ENCODE data around the gene TOMM20L. TPM values are rescaled to one million over a fixed set of nuclear protein-coding genes. Genes with fewer than 3 reads are reported as not detected.

TOMM20L gene
- total and polyA plus RNA-seq, 8 donors: 0.25 to 0.51 (median 0.38) TPM; not detected in 5

- peak; percentile 80 to 83 (median 82) for ATAC-seq
- DNase-seq: peak; percentile 51 to 77 (median 68)
- WGBS, 2 donors: 1% methylated on average over 35 of the region's 35 CpGs
- Histone ChIP-seq H3K4me3 (peak overlapping the region; percentile 75 to 94 (median 80)), H3K9me3 (no peaks in the 10 kb centered on the region), H3K36me3 (peaks cover 0 to 3% (median 3%) of the 10 kb centered on the region in 3 donors), H3K27ac (peak overlapping the region; percentile 67 to 92 (median 86)), H3K4me1 (peaks cover 6 to 20% (median 13%) of the 10 kb centered on the region in 3 donors), H3K27me3 (no peaks in the 10 kb centered on the region)
- TF ChIP-seq CTCF (IDR thresholded peaks at IDR 0.05): no peak
- FAIRE-seq: no peak
- intact Hi-C loops (cut with DNase I): no loop called here
These were observed 31.0 kb downstream of the TOMM20L start for GRCh38 chr14:58426670-58427280.

- FAIRE-seq (peak; percentile 60), ATAC-seq (peak; percentile 97 to 98 (median 98)), DNase-seq (peak; percentile 94 to 99 (median 96))
- H3K36me3 ChIP-seq: peaks cover 0 to 3% (median 0%) of the 10 kb centered on the region in 3 donors
- peak within 1 kb of the TSS; percentile 67 to 92 (median 86) for H3K27ac ChIP-seq
- 0% methylated on average over 33 of the region's 33 CpGs for WGBS, 2 donors
- TF ChIP-seq CTCF (IDR thresholded peaks at IDR 0.05): no peak
- peak within 1 kb of the TSS; percentile 75 to 94 (median 80) for H3K4me3 ChIP-seq
- intact Hi-C loops (cut with DNase I): no loop called here
- H3K27me3 ChIP-seq: no peaks in the 10 kb centered on the region
- peaks cover 6 to 20% (median 13%) of the 10 kb centered on the region in 3 donors for H3K4me1 ChIP-seq
- no peaks in the 10 kb centered on the region for H3K9me3 ChIP-seq
These were observed 31.8 kb downstream of the TOMM20L start, which contains the start of the genes KIAA0586 and TIMM9 for GRCh38 chr14:58427281-58428117. Gene KIAA0586 (plus strand): TSS chr14:58427719. CDS start chr14:58428265, 546 bp downstream. Gene TIMM9 (minus strand): TSS chr14:58427531. CDS start chr14:58411945, 15,586 bp downstream.

- Histone ChIP-seq H3K27ac (peak overlapping the region; percentile 67 to 92 (median 86)), H3K36me3 (peaks cover 0 to 6% (median 5%) of the 10 kb centered on the region in 3 donors), H3K4me1 (peaks cover 6 to 20% (median 13%) of the 10 kb centered on the region in 3 donors), H3K9me3 (no peaks in the 10 kb centered on the region), H3K4me3 (peak overlapping the region; percentile 75 to 94 (median 80)), H3K27me3 (no peaks in the 10 kb centered on the region)
- intact Hi-C loops (cut with DNase I): no loop called here
- WGBS, 2 donors: 0 to 1% methylated on average over 10 of the region's 10 CpGs
- DNase-seq (no peak), ATAC-seq (peak in 3 of 4 donors; percentile 27 to 53 (median 33)), FAIRE-seq (no peak)
- no peak for TF ChIP-seq CTCF (IDR thresholded peaks at IDR 0.05)
These were observed 32.5 kb downstream of the TOMM20L start for GRCh38 chr14:58428118-58428683.

GRCh38 chr14:58430156-58430555 lies 34.4 kb downstream of the TOMM20L start:
- intact Hi-C loops (cut with DNase I): no loop called here
- no peak overlapping the region for H3K4me3 ChIP-seq
- WGBS, 2 donors: 52 to 77% methylated on average over 1 of the region's 1 CpG
- H3K4me1 ChIP-seq: peaks cover 6 to 20% (median 13%) of the 10 kb centered on the region in 3 donors
- H3K36me3 ChIP-seq: peaks cover 0 to 13% (median 2%) of the 10 kb centered on the region in 3 donors
- TF ChIP-seq CTCF (IDR thresholded peaks at IDR 0.05): no peak
- no peak overlapping the region for H3K27ac ChIP-seq
- FAIRE-seq (no peak), ATAC-seq (no peak), DNase-seq (no peak)
- no peaks in the 10 kb centered on the region for H3K9me3 ChIP-seq
- no peaks in the 10 kb centered on the region for H3K27me3 ChIP-seq

Measured in pancreas (tissue), 10 donors.